ENCODE results near the gene FHOD3. TPM values are rescaled to one million over a fixed set of nuclear protein-coding genes. Genes with fewer than 3 reads are reported as not detected.

The FHOD3 gene
- total RNA-seq, 1 donor from 2014 or later: 5.9 TPM

DNA sequence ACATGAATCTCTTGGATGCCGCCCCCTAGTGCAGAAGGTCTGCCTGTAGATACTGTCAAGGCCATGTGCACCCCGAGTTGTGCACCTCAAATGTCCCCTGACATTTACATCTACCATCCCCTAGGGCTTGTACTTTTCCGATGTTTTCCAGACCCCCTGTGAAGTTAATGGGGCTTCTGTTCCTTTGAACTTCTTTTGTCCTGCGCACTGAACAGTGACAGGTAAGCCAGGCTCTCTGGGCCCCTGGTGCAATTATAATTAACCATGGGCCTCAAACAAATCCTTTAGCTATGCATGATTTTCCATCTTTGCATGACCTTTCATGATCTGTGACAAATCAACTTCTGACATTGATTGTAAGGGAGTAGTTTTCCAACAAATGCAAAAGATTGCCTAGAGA is 158.4 kb downstream of the FHOD3 start:
- no peak for TF ChIP-seq EZH2 (IDR thresholded peaks at IDR 0.05; ENCODE audit: insufficient read depth, low read length)
- TF ChIP-seq, protein P1, sequence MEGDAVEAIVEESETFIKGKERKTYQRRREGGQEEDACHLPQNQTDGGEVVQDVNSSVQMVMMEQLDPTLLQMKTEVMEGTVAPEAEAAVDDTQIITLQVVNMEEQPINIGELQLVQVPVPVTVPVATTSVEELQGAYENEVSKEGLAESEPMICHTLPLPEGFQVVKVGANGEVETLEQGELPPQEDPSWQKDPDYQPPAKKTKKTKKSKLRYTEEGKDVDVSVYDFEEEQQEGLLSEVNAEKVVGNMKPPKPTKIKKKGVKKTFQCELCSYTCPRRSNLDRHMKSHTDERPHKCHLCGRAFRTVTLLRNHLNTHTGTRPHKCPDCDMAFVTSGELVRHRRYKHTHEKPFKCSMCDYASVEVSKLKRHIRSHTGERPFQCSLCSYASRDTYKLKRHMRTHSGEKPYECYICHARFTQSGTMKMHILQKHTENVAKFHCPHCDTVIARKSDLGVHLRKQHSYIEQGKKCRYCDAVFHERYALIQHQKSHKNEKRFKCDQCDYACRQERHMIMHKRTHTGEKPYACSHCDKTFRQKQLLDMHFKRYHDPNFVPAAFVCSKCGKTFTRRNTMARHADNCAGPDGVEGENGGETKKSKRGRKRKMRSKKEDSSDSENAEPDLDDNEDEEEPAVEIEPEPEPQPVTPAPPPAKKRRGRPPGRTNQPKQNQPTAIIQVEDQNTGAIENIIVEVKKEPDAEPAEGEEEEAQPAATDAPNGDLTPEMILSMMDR (IDR thresholded peaks at IDR 0.05; ENCODE audit: insufficient read depth, low read depth, low read length): no peak
- FAIRE-seq (no peak), DNase-seq (ENCODE audit: low read depth) (no peak)
- no peak overlapping the region for H3K4me2 ChIP-seq (ENCODE audit: low read length)
- H3K9me3 ChIP-seq (ENCODE audit: insufficient read depth, low read depth, low read length): no peaks in the 10 kb centered on the region
- H3K27ac ChIP-seq (ENCODE audit: low read depth, low read length): no peak overlapping the region
- peaks cover 2% of the 10 kb centered on the region for H3K9me3 Mint-ChIP-seq (ENCODE audit: unreplicated experiment)
- H3K9ac ChIP-seq (ENCODE audit: low read length): no peak overlapping the region
- no peaks in the 10 kb centered on the region for H4K20me1 ChIP-seq (ENCODE audit: insufficient read depth, low read length)
- no peak overlapping the region for H2AFZ ChIP-seq (ENCODE audit: low read depth, low read length)
- peaks cover 10% of the 10 kb centered on the region for H3K27me3 Mint-ChIP-seq (ENCODE audit: low read depth, unreplicated experiment)
- no peak overlapping the region for H3K27ac Mint-ChIP-seq (ENCODE audit: unreplicated experiment)
- H3K27me3 ChIP-seq (ENCODE audit: insufficient read depth, low read length): no peaks in the 10 kb centered on the region
- H3K36me3 ChIP-seq (ENCODE audit: insufficient read depth, low read length): no peaks in the 10 kb centered on the region
- no peak overlapping the region for H3K4me3 Mint-ChIP-seq (ENCODE audit: unreplicated experiment)
- peaks cover 8% of the 10 kb centered on the region for H3K4me1 ChIP-seq (ENCODE audit: insufficient read depth, low read length)
- H3K4me3 ChIP-seq (ENCODE audit: insufficient read depth, low read depth, low read length): no peak overlapping the region
- H3K36me3 Mint-ChIP-seq (ENCODE audit: low read depth, unreplicated experiment): no peaks in the 10 kb centered on the region
- no peaks in the 10 kb centered on the region for H3K79me2 ChIP-seq (ENCODE audit: insufficient read depth, low read length)
- H3K4me1 Mint-ChIP-seq (ENCODE audit: low read depth, unreplicated experiment): peaks cover 1% of the 10 kb centered on the region

DNA sequence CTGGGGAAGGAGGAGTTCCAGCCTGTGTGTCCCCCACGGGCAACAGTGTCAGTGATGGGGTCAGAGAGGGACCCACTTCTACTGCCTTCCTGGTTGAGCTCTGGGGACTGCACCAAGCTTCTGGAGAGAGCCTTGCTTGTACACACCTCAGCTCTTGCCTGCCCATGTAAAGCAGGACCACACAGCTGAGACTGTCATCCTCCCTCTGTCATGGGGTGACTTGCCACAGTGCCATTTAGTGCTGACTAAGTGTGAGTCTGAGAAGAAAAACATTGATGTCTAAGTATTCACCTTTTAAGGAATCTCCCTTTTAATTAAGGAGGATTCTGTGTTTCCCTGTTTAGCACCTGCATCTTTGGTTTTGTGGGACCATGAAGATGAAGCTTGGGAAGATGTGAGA is 159.1 kb downstream of the FHOD3 start:
- Mint-ChIP-seq H3K9me3 (ENCODE audit: unreplicated experiment) (peaks cover 2% of the 10 kb centered on the region), H3K36me3 (ENCODE audit: low read depth, unreplicated experiment) (no peaks in the 10 kb centered on the region)
- no peak for FAIRE-seq

DNA sequence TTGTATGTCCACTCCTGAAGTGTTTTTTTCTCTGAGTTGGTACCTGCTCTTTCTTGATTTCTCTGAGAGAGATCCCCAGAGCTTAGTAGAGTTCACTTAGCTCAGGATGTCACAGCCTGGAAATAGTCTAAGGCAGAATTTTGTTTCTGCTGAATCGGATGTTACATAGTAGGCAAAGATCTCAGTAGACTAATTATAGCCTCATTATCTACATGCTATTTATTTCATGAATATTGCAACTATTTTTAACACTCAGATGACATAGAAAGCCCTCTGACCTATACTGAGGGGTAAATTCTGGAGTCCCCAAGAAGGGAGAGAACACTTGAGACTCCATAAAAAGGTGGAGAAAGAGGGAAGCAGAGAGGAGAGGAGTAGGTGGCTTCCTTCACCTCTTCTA is 160.2 kb downstream of the FHOD3 start:
- H3K4me3 ChIP-seq (ENCODE audit: insufficient read depth, low read depth, low read length): no peak overlapping the region
- TF ChIP-seq, protein P1 (IDR thresholded peaks at IDR 0.05; ENCODE audit: insufficient read depth, low read depth, low read length): no peak
- no peak for TF ChIP-seq EZH2 (IDR thresholded peaks at IDR 0.05; ENCODE audit: insufficient read depth, low read length)
- FAIRE-seq: no peak
- H3K27me3 ChIP-seq (ENCODE audit: insufficient read depth, low read length): no peaks in the 10 kb centered on the region
- Mint-ChIP-seq H3K36me3 (ENCODE audit: low read depth, unreplicated experiment) (no peaks in the 10 kb centered on the region), H3K27me3 (ENCODE audit: low read depth, unreplicated experiment) (peaks cover 10% of the 10 kb centered on the region), H3K27ac (ENCODE audit: unreplicated experiment) (no peak overlapping the region), H3K9me3 (ENCODE audit: unreplicated experiment) (peaks cover 2% of the 10 kb centered on the region), H3K4me3 (ENCODE audit: unreplicated experiment) (no peak overlapping the region), H3K4me1 (ENCODE audit: low read depth, unreplicated experiment) (no peaks in the 10 kb centered on the region)
- peaks cover 10% of the 10 kb centered on the region for H4K20me1 ChIP-seq (ENCODE audit: insufficient read depth, low read length)
- H3K9ac ChIP-seq (ENCODE audit: low read length): no peak overlapping the region
- H2AFZ ChIP-seq (ENCODE audit: low read depth, low read length): no peak overlapping the region
- H3K79me2 ChIP-seq (ENCODE audit: insufficient read depth, low read length): no peaks in the 10 kb centered on the region
- DNase-seq (ENCODE audit: low read depth): no peak
- no peaks in the 10 kb centered on the region for H3K9me3 ChIP-seq (ENCODE audit: insufficient read depth, low read depth, low read length)
- H3K4me1 ChIP-seq (ENCODE audit: insufficient read depth, low read length): no peaks in the 10 kb centered on the region
- H3K36me3 ChIP-seq (ENCODE audit: insufficient read depth, low read length): no peaks in the 10 kb centered on the region
- no peak overlapping the region for H3K27ac ChIP-seq (ENCODE audit: low read depth, low read length)
- H3K4me2 ChIP-seq (ENCODE audit: low read length): no peak overlapping the region

More for the DNA sequence above, 159.1 kb downstream of the FHOD3 start:
- Histone ChIP-seq H2AFZ (ENCODE audit: low read depth, low read length) (no peak overlapping the region), H3K4me2 (ENCODE audit: low read length) (no peak overlapping the region), H3K36me3 (ENCODE audit: insufficient read depth, low read length) (no peaks in the 10 kb centered on the region), H3K27me3 (ENCODE audit: insufficient read depth, low read length) (no peaks in the 10 kb centered on the region), H3K9ac (ENCODE audit: low read length) (no peak overlapping the region), H3K4me3 (ENCODE audit: insufficient read depth, low read depth, low read length) (no peak overlapping the region), H3K27ac (ENCODE audit: low read depth, low read length) (no peak overlapping the region), H4K20me1 (ENCODE audit: insufficient read depth, low read length) (peaks cover 6% of the 10 kb centered on the region), H3K79me2 (ENCODE audit: insufficient read depth, low read length) (no peaks in the 10 kb centered on the region), H3K4me1 (ENCODE audit: insufficient read depth, low read length) (peaks cover 3% of the 10 kb centered on the region), H3K9me3 (ENCODE audit: insufficient read depth, low read depth, low read length) (no peaks in the 10 kb centered on the region)
- Mint-ChIP-seq H3K27me3 (ENCODE audit: low read depth, unreplicated experiment) (peaks cover 10% of the 10 kb centered on the region), H3K4me3 (ENCODE audit: unreplicated experiment) (no peak overlapping the region), H3K27ac (ENCODE audit: unreplicated experiment) (no peak overlapping the region), H3K4me1 (ENCODE audit: low read depth, unreplicated experiment) (peaks cover 1% of the 10 kb centered on the region)
- no peak for DNase-seq (ENCODE audit: low read depth)
- TF ChIP-seq, protein P1 (IDR thresholded peaks at IDR 0.05; ENCODE audit: insufficient read depth, low read depth, low read length): no peak
- TF ChIP-seq EZH2 (IDR thresholded peaks at IDR 0.05; ENCODE audit: insufficient read depth, low read length): no peak
